HepG2 (cell line): ENCODE results near the gene POLR1C. TPM values are rescaled to one million over a fixed set of nuclear protein-coding genes. Genes with fewer than 3 reads are reported as not detected.

Experiments
- ATAC-seq: fragments of 200-7000 bp; cut with Tn5 transposase; 3 replicates; pipeline ENCODE4 v1.9.1; 2020; ENCODE audit warnings: mild to moderate bottlenecking, moderate library complexity
- BruUV-seq: library from RNA; stranded (reverse); fragments of 400-500 nt; replicated peaks from 2 replicates; lab custom pipeline; 2021; lab: Mats Ljungman, UMichigan
- CTCF ChIA-PET: fragments of 300-600 bp; formaldehyde crosslinking; extraction: SDS; loops from one replicate; lab custom pipeline; 2021; ENCODE audit warnings: low total read pairs, inconsistent platforms, low intra/inter-chr PET ratio; lab: Yijun Ruan, JAX
- POLR2A ChIA-PET: fragments of 350-600 bp; sonication (Branson Sonifier 250); formaldehyde crosslinking; loops from one replicate; lab custom pipeline; 2020; ENCODE audit warnings: antibody characterized with exemption, inconsistent platforms; lab: Yijun Ruan, JAX
- DNase-seq: peaks from one replicate; pipeline ENCODE4 v3.0.0-alpha.2; 2015; ENCODE audit warnings: low spot score
- FAIRE-seq: peaks from 3 replicates; lab custom pipeline; 2011; peaks lifted over from hg19 to GRCh38; lab: Jason Lieb, UNC
- H2AFZ ChIP-seq: one replicate; pipeline ENCODE4 v1.6.1; 2011; ENCODE audit warnings: low read length, inconsistent platforms
- H3K27ac ChIP-seq: fragments of 300-600 bp; 3 replicates; pipeline ENCODE4 v1.8.0; 2011; ENCODE audit warnings: mixed run types, mild to moderate bottlenecking, mixed read lengths, low read length, inconsistent platforms; ENCODE audit not compliant: insufficient read depth; ENCODE audit errors: extremely low read length
- H3K27me3 ChIP-seq, 2 experiments: fragments of 200-600 bp in 1 of 2; 2 replicates in 1 of 2; 3 replicates in 1 of 2; pipeline versions ENCODE4 v1.6.0 to v1.8.0; 2011; ENCODE audit warnings: low read length in 2 of 2, mild to moderate bottlenecking in 2 of 2, moderate library complexity in 2 of 2, inconsistent platforms in 1 of 2; ENCODE audit not compliant: insufficient read depth in 2 of 2, control insufficient read depth in 1 of 2
- H3K36me3 ChIP-seq, 2 experiments: fragments of 200-600 bp in 1 of 2; replicated peaks in 1 of 2; 2 replicates in 1 of 2; 3 replicates in 1 of 2; pipeline versions ENCODE4 v1.5.1 to v1.8.0; 2011; ENCODE audit warnings: low read length in 2 of 2, inconsistent platforms in 1 of 2; ENCODE audit not compliant: insufficient read depth in 2 of 2, control insufficient read depth in 1 of 2
- H3K4me1 ChIP-seq: 2 replicates; pipeline ENCODE4 v1.5.1; 2012; ENCODE audit warnings: low read length, inconsistent platforms; ENCODE audit not compliant: insufficient read depth
- H3K4me2 ChIP-seq: 2 replicates; pipeline ENCODE4 v1.6.0; 2011; ENCODE audit warnings: low read depth, low read length, inconsistent platforms
- H3K4me3 ChIP-seq, 3 experiments: fragments of 200-600 bp in 1 of 3; sonication (generic), shearing (Covaris generic) in 1 of 3; replicated peaks in 1 of 3; 2 replicates each; pipeline ENCODE4 v1.5.1; 2011 to 2016; ENCODE audit warnings: low read length in 3 of 3, inconsistent platforms in 2 of 3, low read depth in 2 of 3, mild to moderate bottlenecking in 2 of 3, control low read depth in 1 of 3, mixed read lengths in 1 of 3; ENCODE audit not compliant: insufficient read depth in 1 of 3
- H3K79me2 ChIP-seq: one replicate; pipeline ENCODE4 v1.6.1; 2011; ENCODE audit warnings: low read length, inconsistent platforms; ENCODE audit not compliant: insufficient read depth
- H3K9ac ChIP-seq: 2 replicates; pipeline ENCODE4 v1.6.0; 2011; ENCODE audit warnings: mild to moderate bottlenecking, low read depth, low read length, inconsistent platforms; ENCODE audit not compliant: insufficient read depth
- H3K9me3 ChIP-seq: 2 replicates; pipeline ENCODE4 v1.5.1; 2012; ENCODE audit warnings: mild to moderate bottlenecking, low read length
- H4K20me1 ChIP-seq: 2 replicates; pipeline ENCODE4 v1.6.0; 2011; ENCODE audit warnings: inconsistent platforms, mild to moderate bottlenecking, low read length, moderate library complexity; ENCODE audit not compliant: insufficient read depth
- ERF ChIP-seq: IDR thresholded peaks from 2 replicates; pipeline ENCODE4 v1.6.1; 2018; ENCODE audit warnings: missing biosample characterization, missing genetic modification reagents
- NBN ChIP-seq: fragments of 450-650 bp; conservative IDR thresholded peaks from 2 replicates; pipeline ENCODE4 v1.6.1; 2017
- NCOA2 ChIP-seq: sonication (generic); formaldehyde crosslinking; IDR thresholded peaks from 2 replicates; pipeline ENCODE4 v1.8.0; 2022; ENCODE audit warnings: inconsistent platforms
- NFATC3 ChIP-seq: sonication (generic); formaldehyde crosslinking; IDR thresholded peaks from 2 replicates; pipeline ENCODE4 v1.5.1; 2020; ENCODE audit warnings: mild to moderate bottlenecking, missing genetic modification reagents
- NR3C1 ChIP-seq: sonication (generic); formaldehyde crosslinking; IDR thresholded peaks from 2 replicates; pipeline ENCODE4 v1.4.0; 2020; ENCODE audit warnings: missing genetic modification reagents
- PCBP1 ChIP-seq: fragments of 200-400 bp; formaldehyde crosslinking; IDR thresholded peaks from 2 replicates; pipeline ENCODE4 v1.6.1; 2017; ENCODE audit warnings: mild to moderate bottlenecking, low read depth, low read length, borderline replicate concordance
- POLR2G ChIP-seq: fragments of 200-400 bp; formaldehyde crosslinking; IDR thresholded peaks from 2 replicates; pipeline ENCODE4 v1.6.1; 2018; ENCODE audit warnings: mild to moderate bottlenecking, low read depth, low read length, moderate library complexity
- RAD51 ChIP-seq: fragments of 450-650 bp; IDR thresholded peaks from 2 replicates; pipeline ENCODE4 v1.6.1; 2016; ENCODE audit warnings: borderline replicate concordance
- TCF12 ChIP-seq, 2 experiments: fragments of 450-650 bp in 1 of 2; sonication (generic) in 1 of 2; formaldehyde crosslinking in 1 of 2; IDR thresholded peaks; 2 replicates each; pipeline versions ENCODE4 v1.6.1 to v1.8.0; 2017 to 2022; ENCODE audit warnings: antibody characterized with exemption in 1 of 2, mild to moderate bottlenecking in 1 of 2, missing genetic modification reagents in 1 of 2, moderate library complexity in 1 of 2
- ZBTB3 ChIP-seq: sonication (generic); formaldehyde crosslinking; IDR thresholded peaks from 2 replicates; pipeline ENCODE4 v1.4.0; 2020; ENCODE audit warnings: low read depth, mild to moderate bottlenecking, moderate library complexity, missing genetic modification reagents, borderline replicate concordance
- ZKSCAN5 ChIP-seq: sonication (generic); formaldehyde crosslinking; IDR thresholded peaks from 2 replicates; pipeline ENCODE4 v1.5.1; 2020; ENCODE audit warnings: mild to moderate bottlenecking, missing genetic modification reagents
- ZNF335 ChIP-seq: sonication (generic); formaldehyde crosslinking; IDR thresholded peaks from 2 replicates; pipeline ENCODE4 v1.4.0; 2020; ENCODE audit warnings: missing genetic modification reagents
- ZNF784 ChIP-seq: sonication (generic); formaldehyde crosslinking; IDR thresholded peaks from 2 replicates; pipeline ENCODE4 v1.5.1; 2020; ENCODE audit warnings: missing genetic modification reagents, mild to moderate bottlenecking, borderline replicate concordance
- ZNF879 ChIP-seq: sonication (generic); formaldehyde crosslinking; IDR thresholded peaks from 2 replicates; pipeline ENCODE4 v1.8.1; 2023; ENCODE audit warnings: missing genetic modification reagents
- WGBS: methylation state at CpG from one replicate; pipeline ENCODE4 v1.1.6; 2017; ENCODE audit warnings: low lambda C conversion rate; 5-methylcytosine and 5-hydroxymethylcytosine counted together
- in situ Hi-C: cut with HindIII; loops from 2 replicates; pipeline ENCODE4 v1.10.0; 2017; ENCODE audit warnings: low pct_unique_long_range_greater_than_20kb; ENCODE audit not compliant: extremely low pct_ligation_motif_present
- intact Hi-C: fragments of 100-400 bp; cut with micrococcal nuclease; formaldehyde crosslinking; loops from one replicate; pipeline ENCODE4 v1.10.0; 2022; ENCODE audit not compliant: unreplicated experiment
- polyA plus RNA-seq, 8 experiments: library from polyadenylated mRNA; depleted of rRNA in 3 of 8; stranded (reverse) in 7 of 8; unstranded in 1 of 8; fragments of >200 nt; fragmentation: Illumina TruSeq in 4 of 8; extraction: Trizol in 4 of 8; gene quantifications; 2 replicates each; pipeline versions ENCODE4 v1.2.1 to v1.2.3, GENCODE V29; 2011 to 2016; ENCODE audit warnings: low read depth in 4 of 8, missing spikeins in 1 of 8, mixed read lengths in 1 of 8; ENCODE audit not compliant: insufficient read depth in 1 of 8
- total RNA-seq, 5 experiments: library from RNA; depleted of rRNA; stranded (reverse); fragments of >200 nt; fragmentation: Illumina TruSeq; extraction: Trizol; gene quantifications; 2 replicates each; pipeline ENCODE4 v1.2.3, GENCODE V29; 2016; ENCODE audit warnings: low read depth in 1 of 5
- TF ChIP-seq, protein P1 (sequence below): sonication (generic); formaldehyde crosslinking; IDR thresholded peaks from 2 replicates; pipeline ENCODE4 v1.9.0; 2022; ENCODE audit warnings: missing genetic modification reagents, mild to moderate bottlenecking, borderline replicate concordance
- TF ChIP-seq, protein P2 (sequence below): sonication (generic); formaldehyde crosslinking; IDR thresholded peaks from 2 replicates; pipeline ENCODE4 v1.4.0; 2020; ENCODE audit warnings: mild to moderate bottlenecking, low read depth, missing genetic modification reagents
- TF ChIP-seq, protein P3 (sequence below): sonication (generic); formaldehyde crosslinking; IDR thresholded peaks from 2 replicates; pipeline ENCODE4 v1.4.0; 2020; ENCODE audit warnings: missing genetic modification reagents, borderline replicate concordance

Gene POLR1C
- total and polyA plus RNA-seq, 2 of the 13 experiments (the other 11 are each of a cell fraction or from before 2014, with no cell fraction given) = 62.6 to 72.2 TPM

DNA sequence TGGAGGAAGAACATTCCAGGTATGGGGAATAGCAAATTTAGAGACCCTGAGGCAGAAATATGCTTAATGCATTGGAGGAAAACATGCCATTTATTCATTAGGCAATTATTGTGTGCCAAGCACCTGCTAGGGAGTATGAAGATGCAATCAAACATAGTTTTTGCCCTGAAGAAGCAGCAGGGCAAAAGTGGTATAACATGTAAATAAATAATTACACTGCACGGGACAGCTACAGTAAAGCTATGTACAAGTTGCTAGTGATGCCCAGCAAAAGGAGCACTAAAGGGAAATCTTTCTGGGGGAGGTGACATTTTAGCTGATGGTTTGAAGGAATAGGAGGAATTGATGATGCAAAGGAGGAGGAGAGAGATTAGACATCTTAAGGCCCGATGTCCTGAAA is 40.1 kb upstream of the POLR1C start:
- peaks cover 46% of the 10 kb centered on the region for H3K4me1 ChIP-seq
- no peak for TF ChIP-seq RAD51
- TF ChIP-seq NFATC3 = no peak
- TF ChIP-seq ZNF335 = no peak
- TF ChIP-seq, protein P1, sequence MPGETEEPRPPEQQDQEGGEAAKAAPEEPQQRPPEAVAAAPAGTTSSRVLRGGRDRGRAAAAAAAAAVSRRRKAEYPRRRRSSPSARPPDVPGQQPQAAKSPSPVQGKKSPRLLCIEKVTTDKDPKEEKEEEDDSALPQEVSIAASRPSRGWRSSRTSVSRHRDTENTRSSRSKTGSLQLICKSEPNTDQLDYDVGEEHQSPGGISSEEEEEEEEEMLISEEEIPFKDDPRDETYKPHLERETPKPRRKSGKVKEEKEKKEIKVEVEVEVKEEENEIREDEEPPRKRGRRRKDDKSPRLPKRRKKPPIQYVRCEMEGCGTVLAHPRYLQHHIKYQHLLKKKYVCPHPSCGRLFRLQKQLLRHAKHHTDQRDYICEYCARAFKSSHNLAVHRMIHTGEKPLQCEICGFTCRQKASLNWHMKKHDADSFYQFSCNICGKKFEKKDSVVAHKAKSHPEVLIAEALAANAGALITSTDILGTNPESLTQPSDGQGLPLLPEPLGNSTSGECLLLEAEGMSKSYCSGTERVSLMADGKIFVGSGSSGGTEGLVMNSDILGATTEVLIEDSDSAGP (CRISPR knock-in tag) = no peak
- 0 out of 2 replicates have a peak, but pooled peaks have one; percentile 5 for TF ChIP-seq ZBTB3 (CRISPR knock-in tag)
- no peak for TF ChIP-seq ZKSCAN5 (CRISPR knock-in tag)
- TF ChIP-seq, protein P2, sequence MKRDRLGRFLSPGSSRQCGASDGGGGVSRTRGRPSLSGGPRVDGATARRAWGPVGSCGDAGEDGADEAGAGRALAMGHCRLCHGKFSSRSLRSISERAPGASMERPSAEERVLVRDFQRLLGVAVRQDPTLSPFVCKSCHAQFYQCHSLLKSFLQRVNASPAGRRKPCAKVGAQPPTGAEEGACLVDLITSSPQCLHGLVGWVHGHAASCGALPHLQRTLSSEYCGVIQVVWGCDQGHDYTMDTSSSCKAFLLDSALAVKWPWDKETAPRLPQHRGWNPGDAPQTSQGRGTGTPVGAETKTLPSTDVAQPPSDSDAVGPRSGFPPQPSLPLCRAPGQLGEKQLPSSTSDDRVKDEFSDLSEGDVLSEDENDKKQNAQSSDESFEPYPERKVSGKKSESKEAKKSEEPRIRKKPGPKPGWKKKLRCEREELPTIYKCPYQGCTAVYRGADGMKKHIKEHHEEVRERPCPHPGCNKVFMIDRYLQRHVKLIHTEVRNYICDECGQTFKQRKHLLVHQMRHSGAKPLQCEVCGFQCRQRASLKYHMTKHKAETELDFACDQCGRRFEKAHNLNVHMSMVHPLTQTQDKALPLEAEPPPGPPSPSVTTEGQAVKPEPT (CRISPR knock-in tag) = no peak
- no peak for TF ChIP-seq NBN
- TF ChIP-seq, protein P3, sequence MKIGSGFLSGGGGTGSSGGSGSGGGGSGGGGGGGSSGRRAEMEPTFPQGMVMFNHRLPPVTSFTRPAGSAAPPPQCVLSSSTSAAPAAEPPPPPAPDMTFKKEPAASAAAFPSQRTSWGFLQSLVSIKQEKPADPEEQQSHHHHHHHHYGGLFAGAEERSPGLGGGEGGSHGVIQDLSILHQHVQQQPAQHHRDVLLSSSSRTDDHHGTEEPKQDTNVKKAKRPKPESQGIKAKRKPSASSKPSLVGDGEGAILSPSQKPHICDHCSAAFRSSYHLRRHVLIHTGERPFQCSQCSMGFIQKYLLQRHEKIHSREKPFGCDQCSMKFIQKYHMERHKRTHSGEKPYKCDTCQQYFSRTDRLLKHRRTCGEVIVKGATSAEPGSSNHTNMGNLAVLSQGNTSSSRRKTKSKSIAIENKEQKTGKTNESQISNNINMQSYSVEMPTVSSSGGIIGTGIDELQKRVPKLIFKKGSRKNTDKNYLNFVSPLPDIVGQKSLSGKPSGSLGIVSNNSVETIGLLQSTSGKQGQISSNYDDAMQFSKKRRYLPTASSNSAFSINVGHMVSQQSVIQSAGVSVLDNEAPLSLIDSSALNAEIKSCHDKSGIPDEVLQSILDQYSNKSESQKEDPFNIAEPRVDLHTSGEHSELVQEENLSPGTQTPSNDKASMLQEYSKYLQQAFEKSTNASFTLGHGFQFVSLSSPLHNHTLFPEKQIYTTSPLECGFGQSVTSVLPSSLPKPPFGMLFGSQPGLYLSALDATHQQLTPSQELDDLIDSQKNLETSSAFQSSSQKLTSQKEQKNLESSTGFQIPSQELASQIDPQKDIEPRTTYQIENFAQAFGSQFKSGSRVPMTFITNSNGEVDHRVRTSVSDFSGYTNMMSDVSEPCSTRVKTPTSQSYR (CRISPR knock-in tag) = no peak
- 0 out of 2 replicates have a peak, but pooled peaks have one; percentile 2 for TF ChIP-seq ZNF879 (CRISPR knock-in tag)
- TF ChIP-seq POLR2G = no peak
- 0 out of 2 replicates have a peak, but pooled peaks have one; percentile 3 for TF ChIP-seq PCBP1
- TF ChIP-seq TCF12 (IDR thresholded peaks at IDR 0.05) = no peak
- 0 out of 2 replicates have a peak, but pooled peaks have one; percentile 8 for TF ChIP-seq TCF12 (CRISPR knock-in tag; IDR thresholded peaks at IDR 0.05)
- TF ChIP-seq NR3C1 (CRISPR knock-in tag) = no peak
- no peak for TF ChIP-seq NCOA2
- no peak; the same call in 1 of the 2 replicates for TF ChIP-seq ZNF784 (CRISPR knock-in tag)
- no peak for TF ChIP-seq ERF (CRISPR knock-in tag)
- TF ChIP-seq, all 625 proteins: peak for 4
- FAIRE-seq = no peak
- no peaks in the 10 kb centered on the region for H3K9me3 ChIP-seq
- H3K27ac ChIP-seq = no peak overlapping the region
- H3K27me3 ChIP-seq = no peaks in the 10 kb centered on the region; a peak in 1 of 5 replicates
- in situ Hi-C loops (no loop called here), intact Hi-C loops (loop anchor here (2.0 kb wide), 1 partner anchor 14 kb away; no protein-coding TSS in a partner anchor)
- H2AFZ ChIP-seq = peak overlapping the region; percentile 99
- 0 out of 3 replicates have a peak, but pooled peaks have one; percentile 7 for ATAC-seq
- H3K79me2 ChIP-seq = peaks cover 33% of the 10 kb centered on the region
- H4K20me1 ChIP-seq = no peaks in the 10 kb centered on the region
- H3K9ac ChIP-seq = peak overlapping the region; percentile 89
- no peaks in the 10 kb centered on the region; a peak in 1 of 5 replicates for H3K36me3 ChIP-seq
- H3K4me2 ChIP-seq = peak overlapping the region; percentile 99
- POLR2A ChIA-PET = interaction anchor here (0.7 to 6.5 kb wide), 12 partner anchors 11 to 492 kb away, joined by 3 to 141 read pairs (median 8); partner anchors contain the start of genes CUL9, LRRC73, POLR1C and PPP2R5D
- no TSS peak for BruUV-seq
- WGBS = 0% methylated on average over 2 of the region's 2 CpGs
- H3K4me3 ChIP-seq = peak overlapping the region; percentile 78 to 97 (median 81)
- no peak for DNase-seq
- CTCF ChIA-PET = no interaction called here
